B cell (primary cell): ENCODE measurements around the gene TM6SF1.

Experiments used
- CTCF ChIP-seq: fragments of 200-600 bp; IDR thresholded peaks from one replicate; pipeline ENCODE4 v1.8.0; 2022; ENCODE audit warnings: antibody characterized with exemption, mild to moderate bottlenecking
- EZH2 ChIP-seq: IDR thresholded peaks from 2 replicates; pipeline ENCODE4 v1.6.1; 2012; ENCODE audit warnings: borderline replicate concordance, low read depth, mild to moderate bottlenecking, moderate library complexity, low read length; ENCODE audit not compliant: insufficient read depth, poor library complexity, severe bottlenecking

DNA sequence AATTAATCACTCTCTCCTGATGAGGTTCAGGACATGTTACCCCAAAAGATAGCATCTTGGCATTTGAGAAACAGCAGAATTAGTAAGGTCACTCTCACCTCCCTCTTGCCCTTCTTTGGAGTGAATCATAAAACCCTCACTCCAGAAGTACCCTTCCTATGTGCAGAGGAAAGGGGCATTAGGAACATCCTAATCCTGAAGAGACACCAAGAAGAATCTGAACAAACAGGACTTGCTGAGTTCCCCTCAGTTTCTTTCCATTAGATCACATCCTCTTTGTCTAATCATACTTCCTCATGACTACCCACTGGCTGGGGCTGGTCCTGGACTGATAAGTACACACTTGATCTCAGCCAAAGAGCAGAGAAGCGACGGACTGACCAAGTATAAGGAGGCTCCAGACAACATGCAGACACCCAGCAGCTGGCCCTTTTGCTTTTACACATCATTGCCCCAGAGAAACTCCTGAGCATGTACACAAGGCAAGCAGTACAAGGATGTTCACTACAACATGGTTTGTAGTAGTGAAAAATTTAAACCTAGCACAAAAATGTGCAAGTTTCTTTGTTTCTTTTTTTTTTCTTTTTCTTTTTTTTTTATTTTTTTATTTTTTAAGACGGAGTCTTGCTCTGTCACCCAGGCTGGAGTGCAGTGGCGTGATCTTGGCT lies 15.0 kb upstream of the TM6SF1 start:
- TF ChIP-seq CTCF (no peak), EZH2 (no peak)
